Measurements from ENCODE around the gene SRSF8. TPM values are rescaled to one million over a fixed set of nuclear protein-coding genes. Genes with fewer than 3 reads are reported as not detected.

The SRSF8 gene
- total and polyA plus RNA-seq, 2 of the 4 experiments (the other 2 are of a cell fraction) = 3.4 to 14.3 TPM

- H3K9me3 ChIP-seq (ENCODE audit: control insufficient read depth, insufficient read depth, low read length) = no peaks in the 10 kb centered on the region
- H2BK5ac ChIP-seq (ENCODE audit: low read depth, low read length, poor library complexity, severe bottlenecking) = no peak overlapping the region
- H4K91ac ChIP-seq (ENCODE audit: insufficient read depth, low read depth, low read length) = no peak overlapping the region
- H4K8ac ChIP-seq (ENCODE audit: low read depth in 2 of 2, low read length in 2 of 2) = no peak overlapping the region
- no TSS peak for BruUV-seq (replicated peaks)
- H3K27ac ChIP-seq (ENCODE audit: insufficient read depth, low read length) = no peak overlapping the region
- no peak overlapping the region for H2BK15ac ChIP-seq (ENCODE audit: low read depth, low read length)
- no peak overlapping the region for H3K14ac ChIP-seq (replicated peaks; ENCODE audit: low read depth, low read length)
- no peak overlapping the region for H2BK120ac ChIP-seq (ENCODE audit: low read depth, low read length)
- no peak overlapping the region for H3K4ac ChIP-seq (ENCODE audit: low read depth, low read length)
- TF ChIP-seq CHD1 (IDR thresholded peaks at IDR 0.05; ENCODE audit: low read depth, low read length) (no peak), RFX5 (IDR thresholded peaks at IDR 0.05; ENCODE audit: low read depth, low read length) (no peak), ELK1 (IDR thresholded peaks at IDR 0.05; ENCODE audit: borderline replicate concordance, low read depth, low read length) (no peak), USF2 (IDR thresholded peaks at IDR 0.05; ENCODE audit: low read depth, low read length) (no peak), CEBPB (IDR thresholded peaks at IDR 0.05; ENCODE audit: low read depth, low read length) (no peak), RCOR1 (IDR thresholded peaks at IDR 0.05; ENCODE audit: insufficient replicate concordance, low read length) (no peak), POLR2A (IDR thresholded peaks at IDR 0.05; ENCODE audit: low read depth, low read length) (no peak)
- H2BK20ac ChIP-seq (ENCODE audit: low read depth, low read length) = no peak overlapping the region
- no peak for ATAC-seq (ENCODE audit: low read depth)
- H2AK5ac ChIP-seq (ENCODE audit: low read depth, low read length) = no peak overlapping the region
- H3K36me3 ChIP-seq (ENCODE audit: control insufficient read depth, insufficient read depth, low read length) = no peaks in the 10 kb centered on the region
- WGBS, 2 experiments (ENCODE audit: extremely low coverage in 2 of 2, insufficient read length in 1 of 2) = no CpG with 5 or more reads among the region's 1 CpG
- no peaks in the 10 kb centered on the region for H3K4me1 ChIP-seq (ENCODE audit: control insufficient read depth, insufficient read depth, low read length)
- ChIA-PET CTCF (no interaction called here), POLR2A (ENCODE audit: unreplicated experiment) (no interaction called here)
- no peak overlapping the region for H3K9ac ChIP-seq (ENCODE audit: low read depth, low read length)
- in situ Hi-C loops (cut with MboI; ENCODE audit: low sequenced_read_pairs) (loop anchor here (25.0 kb wide), 1 partner anchor 1372 kb away; no protein-coding TSS in a partner anchor), intact Hi-C loops (cut with micrococcal nuclease) (loop anchor here (5.0 kb wide), 3 partner anchors 93 to 1362 kb away; partner anchors contain the start of genes CWC15 and KDM4D), dilution Hi-C loops (cut with HindIII; ENCODE audit: low sequenced_read_pairs, unreplicated experiment) (no loop called here)
- DNase-seq = no peak
- H3K4me2 ChIP-seq (ENCODE audit: low read depth, low read length) = no peak overlapping the region
- no peak overlapping the region for H3K56ac ChIP-seq (ENCODE audit: extremely low read depth, insufficient read depth, low read length)
- no peaks in the 10 kb centered on the region for H3K9me1 ChIP-seq (ENCODE audit: insufficient read depth, low read length)
- H2AFZ ChIP-seq (replicated peaks; ENCODE audit: low read length, poor library complexity) = no peak overlapping the region
- no peak overlapping the region for H4K5ac ChIP-seq (ENCODE audit: low read depth, low read length)
- H3K18ac ChIP-seq (ENCODE audit: low read depth, low read length) = no peak overlapping the region
- H2AK9ac ChIP-seq (replicated peaks; ENCODE audit: low read depth, low read length, poor library complexity) = no peak overlapping the region
- H3K79me1 ChIP-seq (ENCODE audit: low read depth in 1 of 2, low read length in 2 of 2) = peaks cover 5 to 20% of the 10 kb centered on the region in 2 experiments; a peak in 2 of 4 replicates
- H3K4me3 ChIP-seq (ENCODE audit: insufficient read depth, low read depth, low read length) = no peak overlapping the region
- peaks cover 6% of the 10 kb centered on the region; the same call in 1 of the 2 replicates for H3K27me3 ChIP-seq (ENCODE audit: control insufficient read depth, insufficient read depth, low read length)
- no peak overlapping the region for H3K23ac ChIP-seq (ENCODE audit: low read depth, low read length)
- no peaks in the 10 kb centered on the region for H4K20me1 ChIP-seq (ENCODE audit: insufficient read depth, low read length)
Measured at GRCh38 chr11:95065336-95065735, 1.4 kb upstream of the SRSF8 start.
